DMS79 (cell line): ENCODE data around the gene HCCS.
A peak's percentile ranks its signal among the peaks of the same experiment; 100 is the strongest.

Source experiments
- DNase-seq: peaks from one replicate; lab custom pipeline; 2025; lab: John Stamatoyannopoulos, UW

The HCCS gene

GRCh38 chrX:11111037-11111851 is at the start of gene HCCS:
HCCS (plus strand) TSS chrX:11111332; CDS start chrX:11112061, 729 bp downstream.
- DNase-seq: peak; percentile 52

DNA sequence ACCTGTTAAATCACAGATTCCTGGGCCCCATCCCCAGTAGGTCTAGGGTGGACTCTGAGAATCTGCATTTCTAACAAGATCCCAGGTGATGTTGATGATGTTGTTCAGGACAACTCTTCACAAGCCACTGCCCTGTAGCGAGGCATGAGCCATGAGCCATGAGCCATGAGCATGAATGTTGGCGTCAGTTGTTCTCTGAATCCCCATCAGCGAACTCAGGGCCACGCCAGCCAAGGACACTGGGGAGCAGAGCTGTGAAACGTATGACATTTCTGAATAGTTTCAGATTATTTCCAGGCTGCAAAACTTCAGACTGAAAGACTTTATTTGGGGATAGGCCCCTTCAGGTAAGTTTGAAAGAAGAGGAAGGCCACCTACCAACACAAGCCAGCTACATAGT is 46.9 kb upstream of the HCCS start:
- DNase-seq: no peak

GRCh38 chrX:11064851-11065600 is 46.1 kb upstream of the HCCS start:
- DNase-seq: no peak

DNA sequence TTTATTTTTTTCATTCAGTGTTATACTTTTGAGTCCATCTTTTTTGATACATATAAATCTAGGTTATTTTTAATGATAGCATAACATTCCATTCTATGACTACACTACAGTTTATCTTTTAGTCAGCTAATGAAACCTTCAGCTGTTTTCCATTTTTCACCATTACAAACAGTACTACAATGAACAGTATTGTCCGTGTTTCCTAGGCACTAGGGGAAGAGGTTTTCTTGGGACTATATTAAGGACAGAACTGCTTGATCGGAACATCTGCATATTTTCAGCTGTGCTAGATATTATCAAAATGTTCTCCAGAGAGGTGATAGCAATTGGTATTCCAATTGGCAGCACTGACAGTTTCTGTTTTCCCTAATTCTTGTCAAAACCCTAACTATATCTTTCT is 44.3 kb upstream of the HCCS start:
- DNase-seq: no peak

GRCh38 chrX:11073381-11073780 is 37.8 kb upstream of the HCCS start:
- DNase-seq: no peak

DNA sequence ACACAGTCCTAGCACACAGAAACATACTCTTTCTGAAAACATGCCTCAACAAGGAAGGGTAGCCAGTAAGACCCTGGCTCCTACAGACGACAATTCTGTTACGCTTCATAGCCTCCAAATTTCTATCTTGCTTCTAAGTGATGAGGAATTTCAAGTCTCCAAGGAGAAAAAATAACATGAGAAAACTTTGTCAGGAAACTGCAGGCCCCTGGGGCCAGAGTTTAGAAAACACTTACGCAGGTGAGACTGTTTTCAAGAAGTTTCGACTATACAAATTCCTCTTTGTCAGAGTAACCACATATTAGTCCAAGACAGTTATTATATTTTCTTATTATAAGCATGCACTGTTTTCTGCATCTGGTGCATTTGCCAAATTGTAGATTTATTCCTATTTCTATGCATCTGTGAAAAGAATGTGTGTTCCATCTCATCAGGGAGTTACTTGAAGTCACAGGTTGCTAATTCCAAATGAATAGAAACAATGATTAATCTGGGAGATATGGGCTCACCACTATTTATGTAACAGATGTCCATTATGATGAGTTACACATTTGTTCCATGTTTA is 30.3 kb upstream of the HCCS start:
- DNase-seq: no peak

DNA sequence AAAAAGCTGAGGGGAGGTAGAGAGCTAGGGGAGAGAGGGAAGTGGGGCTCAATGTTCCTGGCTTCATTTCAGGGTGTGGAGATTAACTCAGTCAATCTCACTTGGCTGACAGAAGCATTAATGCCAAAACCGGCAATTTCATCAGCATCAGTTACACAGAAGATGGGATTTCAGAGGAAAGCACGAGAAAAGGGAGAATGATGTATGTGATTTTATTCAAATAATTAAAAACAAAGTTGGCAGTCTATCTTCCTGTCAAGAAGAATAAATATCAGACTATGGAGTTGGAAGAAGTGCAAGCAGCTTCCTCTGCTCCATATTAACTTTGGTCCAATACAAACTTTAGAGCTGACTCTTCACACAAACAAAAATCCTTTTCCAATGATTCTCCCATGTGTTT is 29.6 kb upstream of the HCCS start:
- no peak for DNase-seq

GRCh38 chrX:11085305-11085704 is 25.8 kb upstream of the HCCS start:
- no peak for DNase-seq

DNA sequence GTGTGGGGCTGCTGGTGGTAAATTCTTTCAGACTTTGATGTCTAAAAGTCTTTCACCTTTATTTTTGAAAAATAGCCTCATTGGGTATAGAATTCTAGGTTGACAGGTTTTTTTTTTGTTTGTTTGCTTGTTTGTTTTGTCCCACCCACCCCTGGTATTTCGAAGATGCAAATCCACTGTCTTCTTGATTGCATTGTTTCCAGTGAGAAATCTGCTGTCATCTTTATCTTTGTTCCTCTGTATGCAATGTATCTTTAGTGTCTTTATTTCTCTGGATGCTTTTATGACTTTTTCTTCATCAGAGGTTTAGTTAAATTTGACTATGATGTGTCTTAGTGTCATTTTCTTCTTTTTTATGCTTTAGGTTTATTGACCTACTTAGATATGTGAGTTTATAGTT is 21.3 kb upstream of the HCCS start:
- DNase-seq: no peak

GRCh38 chrX:11097933-11098332 is 13.2 kb upstream of the HCCS start:
- DNase-seq: no peak

GRCh38 chrX:11099465-11099864 is 11.7 kb upstream of the HCCS start:
- no peak for DNase-seq

GRCh38 chrX:11100281-11101035 is 10.7 kb upstream of the HCCS start:
- no peak for DNase-seq

- no peak for DNase-seq
Measured at GRCh38 chrX:11103006-11103405, 8.1 kb upstream of the HCCS start.

- no peak for DNase-seq
Measured at GRCh38 chrX:11103751-11104150, 7.4 kb upstream of the HCCS start.

DNA sequence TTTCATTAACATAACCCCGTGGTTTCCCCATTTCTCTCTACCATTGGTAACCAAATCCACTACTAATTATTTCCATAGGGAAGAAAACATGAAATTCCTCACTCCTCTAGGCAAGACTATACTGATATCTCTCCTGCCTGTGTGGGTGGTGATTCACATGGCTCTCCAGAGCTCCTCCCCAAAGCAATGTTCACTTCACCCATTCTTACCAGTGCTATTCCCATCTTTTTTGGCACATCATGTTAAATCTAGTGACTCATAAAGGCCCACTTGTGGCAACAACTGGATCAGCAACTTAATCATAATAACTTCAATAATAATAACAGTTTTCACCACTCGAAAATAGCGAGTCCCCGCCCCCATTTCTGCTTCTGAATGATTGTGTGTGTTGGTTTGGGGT is 6.1 kb upstream of the HCCS start:
- DNase-seq: no peak

GRCh38 chrX:11108253-11108941 is 2.7 kb upstream of the HCCS start:
- DNase-seq: no peak

DNA sequence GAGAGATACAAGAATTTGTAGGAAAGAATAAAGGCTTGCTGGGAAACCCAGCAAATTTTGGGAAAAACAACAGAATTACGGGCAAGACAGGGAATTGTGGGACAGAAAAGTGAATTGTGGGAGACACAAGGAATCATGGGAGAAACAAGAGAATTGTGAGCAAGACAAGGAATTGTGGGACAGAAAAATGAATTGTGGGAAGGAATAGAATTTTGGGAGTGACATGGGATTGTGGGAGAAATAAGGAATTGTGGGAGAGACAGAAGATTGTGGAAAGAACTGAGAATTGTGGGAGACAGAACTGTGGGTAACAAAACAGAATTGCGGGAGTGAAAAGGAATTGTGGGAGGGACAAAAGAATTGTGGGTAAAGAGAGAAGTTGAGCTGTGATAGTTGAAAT is 1.2 kb upstream of the HCCS start:
- DNase-seq: no peak

GRCh38 chrX:11111947-11112346 is 815 bp downstream of the HCCS start:
- no peak for DNase-seq

- DNase-seq: no peak
Measured at GRCh38 chrX:11113731-11114130, 2.6 kb downstream of the HCCS start.

GRCh38 chrX:11117745-11118144 is 6.6 kb downstream of the HCCS start:
- DNase-seq: no peak

DNA sequence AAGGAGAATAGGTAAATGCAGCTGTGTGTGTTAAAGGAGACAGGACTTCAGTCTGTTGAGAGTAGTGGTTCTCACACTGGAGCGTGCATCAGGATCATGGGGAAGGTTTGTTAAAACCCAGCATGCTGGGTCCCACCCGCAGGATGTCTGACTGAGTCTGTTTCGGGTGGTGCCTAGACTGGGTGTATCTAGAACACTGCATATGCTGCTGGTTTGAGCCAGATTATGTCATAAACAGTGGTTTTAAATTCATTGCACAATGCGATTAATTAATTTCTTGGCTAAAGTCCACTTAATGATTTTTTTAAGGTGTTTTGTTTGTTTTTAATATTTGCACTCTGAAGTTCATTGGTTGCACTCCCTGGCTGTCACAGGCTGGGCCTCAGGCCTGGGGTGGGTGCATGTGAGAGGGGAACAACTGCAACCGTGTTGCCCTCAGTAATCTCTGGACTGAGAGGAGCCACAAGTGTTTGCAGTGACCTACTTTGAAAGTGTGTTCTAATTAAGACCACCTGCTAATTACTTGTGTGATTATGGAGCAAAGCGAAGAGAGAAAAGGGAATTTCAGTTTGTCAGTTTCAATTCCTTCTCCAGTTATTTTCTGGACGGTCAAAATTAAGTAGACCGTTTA is 8.3 kb downstream of the HCCS start:
- no peak for DNase-seq
